OCI-LY1 (cell line): ENCODE results near the gene BTG3.

Experiments
- H2AFZ ChIP-seq: fragments of 200-600 bp; sonication (generic), shearing (Covaris generic); 2 replicates; pipeline ENCODE4 v1.6.0; 2014; ENCODE audit warnings: antibody characterized with exemption, mild to moderate bottlenecking, low read length
- H3F3A ChIP-seq: fragments of 200-600 bp; sonication (generic), shearing (Covaris generic); 2 replicates; pipeline ENCODE4 v1.6.0; 2014; ENCODE audit warnings: mild to moderate bottlenecking, antibody characterized with exemption, low read length, moderate library complexity; ENCODE audit not compliant: insufficient read depth
- H3K27ac ChIP-seq: fragments of 200-600 bp; sonication (generic); 2 replicates; pipeline ENCODE4 v1.5.1; 2014; ENCODE audit warnings: low read length, mixed run types, mild to moderate bottlenecking, low read depth; ENCODE audit not compliant: poor library complexity, severe bottlenecking
- H3K27me3 ChIP-seq: fragments of 200-600 bp; sonication (generic); 2 replicates; pipeline ENCODE4 v1.6.0; 2014; ENCODE audit warnings: antibody characterized with exemption, mild to moderate bottlenecking, low read length, moderate library complexity; ENCODE audit not compliant: insufficient read depth
- H3K36me3 ChIP-seq: fragments of 200-600 bp; sonication (generic); 2 replicates; pipeline ENCODE4 v1.6.1; 2014; ENCODE audit warnings: mild to moderate bottlenecking, antibody characterized with exemption, low read length, moderate library complexity, mixed read lengths; ENCODE audit not compliant: insufficient read depth
- H3K4me1 ChIP-seq: fragments of 200-600 bp; sonication (generic); 2 replicates; pipeline ENCODE4 v1.5.1; 2014; ENCODE audit warnings: mild to moderate bottlenecking, low read length, moderate library complexity; ENCODE audit not compliant: insufficient read depth, severe bottlenecking
- H3K4me2 ChIP-seq: fragments of 200-600 bp; sonication (generic), shearing (Covaris generic); 2 replicates; pipeline ENCODE4 v1.6.1; 2014; ENCODE audit warnings: low read length
- H3K4me3 ChIP-seq: fragments of 200-600 bp; sonication (generic); 2 replicates; pipeline ENCODE4 v1.5.1; 2014; ENCODE audit warnings: low read length, low read depth, mild to moderate bottlenecking, mixed read lengths; ENCODE audit not compliant: poor library complexity, severe bottlenecking
- H3K79me2 ChIP-seq: fragments of 200-600 bp; shearing (Covaris generic); 2 replicates; pipeline ENCODE4 v1.6.1; 2016; ENCODE audit warnings: mixed run types, low read length, mixed read lengths; ENCODE audit not compliant: insufficient read depth
- H3K9ac ChIP-seq: fragments of 200-600 bp; sonication (generic), shearing (Covaris generic); 2 replicates; pipeline ENCODE4 v1.6.1; 2014; ENCODE audit warnings: mild to moderate bottlenecking, low read length, mixed read lengths
- H3K9me2 ChIP-seq: fragments of 200-600 bp; sonication (generic), shearing (Covaris generic); 2 replicates; pipeline ENCODE4 v1.6.1; 2014; ENCODE audit warnings: low read depth, mild to moderate bottlenecking, low read length, mixed read lengths
- H3K9me3 ChIP-seq: fragments of 200-600 bp; shearing (Covaris generic); 2 replicates; pipeline ENCODE4 v1.6.1; 2014; ENCODE audit warnings: low read length, mixed read lengths
- H4K20me1 ChIP-seq: fragments of 200-600 bp; sonication (generic), shearing (Covaris generic); 2 replicates; pipeline ENCODE4 v1.6.0; 2016; ENCODE audit warnings: mild to moderate bottlenecking, low read length; ENCODE audit not compliant: insufficient read depth
- EZH2 ChIP-seq: fragments of 200-600 bp; sonication (generic), shearing (Covaris generic); IDR thresholded peaks from 2 replicates; pipeline ENCODE4 v1.8.0; 2017; ENCODE audit warnings: borderline replicate concordance, mixed run types, mild to moderate bottlenecking, antibody characterized with exemption, low read length, moderate library complexity, mixed read lengths
- TF ChIP-seq, protein P1 (sequence below): fragments of 200-600 bp; sonication (generic), shearing (Covaris generic); IDR thresholded peaks from 2 replicates; pipeline ENCODE4 v1.5.1; 2017; ENCODE audit warnings: mild to moderate bottlenecking, antibody characterized with exemption, low read length, moderate library complexity, mixed read lengths

The BTG3 gene

DNA sequence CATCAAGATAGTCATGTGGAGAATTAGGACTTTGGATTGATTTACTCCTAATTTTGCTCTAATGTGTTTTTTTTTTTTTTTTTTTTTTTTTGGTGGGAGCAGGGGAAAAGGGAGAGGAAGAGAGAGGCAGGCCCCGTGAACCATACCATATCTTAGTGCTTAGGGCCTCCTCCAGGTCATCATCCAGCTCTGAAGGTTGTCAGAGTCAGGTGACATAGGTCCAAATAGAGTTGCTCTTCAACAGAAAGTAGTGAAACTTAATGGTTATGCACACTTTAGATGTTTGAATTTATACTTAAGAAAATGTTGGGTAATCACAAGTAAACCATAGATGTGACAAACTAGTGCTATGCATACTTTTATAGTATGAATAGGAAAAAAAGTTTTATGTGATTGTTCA, 67.7 kb downstream of the BTG3 start:
- no peak overlapping the region for H3K9ac ChIP-seq
- no peaks in the 10 kb centered on the region for H3K9me3 ChIP-seq
- TF ChIP-seq, protein P1, sequence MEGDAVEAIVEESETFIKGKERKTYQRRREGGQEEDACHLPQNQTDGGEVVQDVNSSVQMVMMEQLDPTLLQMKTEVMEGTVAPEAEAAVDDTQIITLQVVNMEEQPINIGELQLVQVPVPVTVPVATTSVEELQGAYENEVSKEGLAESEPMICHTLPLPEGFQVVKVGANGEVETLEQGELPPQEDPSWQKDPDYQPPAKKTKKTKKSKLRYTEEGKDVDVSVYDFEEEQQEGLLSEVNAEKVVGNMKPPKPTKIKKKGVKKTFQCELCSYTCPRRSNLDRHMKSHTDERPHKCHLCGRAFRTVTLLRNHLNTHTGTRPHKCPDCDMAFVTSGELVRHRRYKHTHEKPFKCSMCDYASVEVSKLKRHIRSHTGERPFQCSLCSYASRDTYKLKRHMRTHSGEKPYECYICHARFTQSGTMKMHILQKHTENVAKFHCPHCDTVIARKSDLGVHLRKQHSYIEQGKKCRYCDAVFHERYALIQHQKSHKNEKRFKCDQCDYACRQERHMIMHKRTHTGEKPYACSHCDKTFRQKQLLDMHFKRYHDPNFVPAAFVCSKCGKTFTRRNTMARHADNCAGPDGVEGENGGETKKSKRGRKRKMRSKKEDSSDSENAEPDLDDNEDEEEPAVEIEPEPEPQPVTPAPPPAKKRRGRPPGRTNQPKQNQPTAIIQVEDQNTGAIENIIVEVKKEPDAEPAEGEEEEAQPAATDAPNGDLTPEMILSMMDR = no peak
- TF ChIP-seq EZH2 = no peak
- H3K4me3 ChIP-seq = no peak overlapping the region
- H3K36me3 ChIP-seq = no peaks in the 10 kb centered on the region
- no peaks in the 10 kb centered on the region for H3K27me3 ChIP-seq
- H2AFZ ChIP-seq = no peak overlapping the region
- H3K4me1 ChIP-seq = no peaks in the 10 kb centered on the region
- no peaks in the 10 kb centered on the region for H3K79me2 ChIP-seq
- H3K9me2 ChIP-seq = no peaks in the 10 kb centered on the region
- H3F3A ChIP-seq = no peaks in the 10 kb centered on the region
- H3K4me2 ChIP-seq = no peak overlapping the region
- no peak overlapping the region for H3K27ac ChIP-seq
- H4K20me1 ChIP-seq = no peaks in the 10 kb centered on the region
